Choroid plexus epithelial cell (primary cell): ENCODE results near the gene DIP2C.

Experiments
- DNase-seq: peaks from one replicate; pipeline ENCODE4 v3.0.0-alpha.2; 2010; ENCODE audit warnings: low read depth
- H3K4me3 ChIP-seq: 2 replicates; pipeline ENCODE4 v1.5.1; 2011; ENCODE audit warnings: low read depth, mild to moderate bottlenecking, control low read depth, low read length, moderate library complexity
- CTCF ChIP-seq: conservative IDR thresholded peaks from 2 replicates; pipeline ENCODE4 v1.5.1; 2011; ENCODE audit warnings: low read depth, mild to moderate bottlenecking, control low read depth, inconsistent platforms, low read length, moderate library complexity

The DIP2C gene

GRCh38 chr10:697097-697875 lies 7.8 kb upstream of the DIP2C start:
- no peak overlapping the region for H3K4me3 ChIP-seq
- no peak for DNase-seq
- no peak for TF ChIP-seq CTCF

- DNase-seq, result no peak
- no peak overlapping the region for H3K4me3 ChIP-seq
- no peak for TF ChIP-seq CTCF
Measured at GRCh38 chr10:695396-695795, 5.9 kb upstream of the DIP2C start.

GRCh38 chr10:693506-693905 lies 4.0 kb upstream of the DIP2C start:
- DNase-seq, result peak; percentile 60
- no peak overlapping the region for H3K4me3 ChIP-seq
- TF ChIP-seq CTCF, result no peak

- no peak for DNase-seq
- no peak for TF ChIP-seq CTCF
- no peak overlapping the region for H3K4me3 ChIP-seq
Measured at GRCh38 chr10:692682-693351, 3.3 kb upstream of the DIP2C start.

GRCh38 chr10:691216-691615 lies 1.7 kb upstream of the DIP2C start:
- no peak for DNase-seq
- no peak for TF ChIP-seq CTCF
- no peak overlapping the region for H3K4me3 ChIP-seq

- peak overlapping the region; percentile 56 for H3K4me3 ChIP-seq
- TF ChIP-seq CTCF, result no peak
- no peak for DNase-seq
Measured at GRCh38 chr10:690372-691161, 1.1 kb upstream of the DIP2C start.
